ENCODE measurements around the gene GOLGB1.
"Not testable (repeated sequence)": the region's sequence is repeated elsewhere in the genome, so short reads cannot be mapped to it uniquely, and the experiment has no call there.

Gene GOLGB1

GRCh38 chr3:121749276-121750086 is at the start of gene GOLGB1:
TSS of gene GOLGB1 (minus strand) at chr3:121749741. CDS start at chr3:121730971, 18,770 bp downstream.
- DNase-seq (ENCODE audit: low spot score): peak; percentile 96

- no peak for DNase-seq (ENCODE audit: low spot score)
Measured at GRCh38 chr3:121796970-121797369, 47.4 kb upstream of the GOLGB1 start.

- no peak for DNase-seq (ENCODE audit: low spot score)
Measured at GRCh38 chr3:121794264-121794983, 44.9 kb upstream of the GOLGB1 start.

GRCh38 chr3:121793078-121793477 is 43.5 kb upstream of the GOLGB1 start:
- DNase-seq (ENCODE audit: low spot score): no peak

GRCh38 chr3:121786485-121786884 is 36.9 kb upstream of the GOLGB1 start:
- DNase-seq (ENCODE audit: low spot score): no peak

- DNase-seq (ENCODE audit: low spot score): not testable (repeated sequence)
Measured at GRCh38 chr3:121782784-121783183, 33.2 kb upstream of the GOLGB1 start.

- DNase-seq (ENCODE audit: low spot score): no peak
Measured at GRCh38 chr3:121781611-121782010, 32.1 kb upstream of the GOLGB1 start.

GRCh38 chr3:121775095-121775494 is 25.6 kb upstream of the GOLGB1 start:
- DNase-seq (ENCODE audit: low spot score): not testable (repeated sequence)

- DNase-seq (ENCODE audit: low spot score): no peak
Measured at GRCh38 chr3:121769246-121769645, 19.7 kb upstream of the GOLGB1 start.

GRCh38 chr3:121768452-121768851 is 18.9 kb upstream of the GOLGB1 start:
- no peak for DNase-seq (ENCODE audit: low spot score)

- no peak for DNase-seq (ENCODE audit: low spot score)
Measured at GRCh38 chr3:121759541-121760202, 10.1 kb upstream of the GOLGB1 start.

- no peak for DNase-seq (ENCODE audit: low spot score)
Measured at GRCh38 chr3:121758727-121759450, 9.3 kb upstream of the GOLGB1 start.

GRCh38 chr3:121757812-121758545 is 8.4 kb upstream of the GOLGB1 start:
- DNase-seq (ENCODE audit: low spot score): no peak

- no peak for DNase-seq (ENCODE audit: low spot score)
Measured at GRCh38 chr3:121757087-121757811, 7.7 kb upstream of the GOLGB1 start.

GRCh38 chr3:121752772-121753171 is 3.2 kb upstream of the GOLGB1 start:
- DNase-seq (ENCODE audit: low spot score): no peak

GRCh38 chr3:121752261-121752660 is 2.7 kb upstream of the GOLGB1 start:
- DNase-seq (ENCODE audit: low spot score): no peak

GRCh38 chr3:121750087-121750415 is 510 bp upstream of the GOLGB1 start:
- DNase-seq (ENCODE audit: low spot score): no peak

GRCh38 chr3:121748680-121749275 is 763 bp downstream of the GOLGB1 start:
- no peak for DNase-seq (ENCODE audit: low spot score)

GRCh38 chr3:121747976-121748375 is 1.6 kb downstream of the GOLGB1 start:
- no peak for DNase-seq (ENCODE audit: low spot score)

- not testable (repeated sequence) for DNase-seq (ENCODE audit: low spot score)
Measured at GRCh38 chr3:121743106-121743505, 6.4 kb downstream of the GOLGB1 start.
